ENCODE measurements around the gene NFATC3.

NFATC3 gene

DNA sequence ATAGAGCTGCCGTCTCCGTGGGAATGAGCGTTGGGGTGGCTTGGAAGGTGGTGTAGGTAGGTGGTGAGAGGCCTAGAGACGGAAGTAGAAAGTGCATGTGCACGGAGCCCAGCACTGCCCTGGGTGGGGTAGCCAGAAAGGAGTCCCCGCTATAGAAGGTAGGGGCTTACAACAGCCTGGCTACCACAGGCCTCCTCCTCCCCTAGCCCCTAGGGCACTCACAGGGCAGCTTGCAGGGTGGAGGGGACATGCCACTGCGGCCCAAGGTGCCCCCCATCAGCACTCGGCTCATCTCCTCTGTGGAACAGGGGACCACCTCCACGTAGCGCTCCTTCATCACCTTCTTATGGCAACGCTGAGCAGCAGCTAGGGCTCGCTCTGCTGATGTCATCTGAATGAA is 145.8 kb downstream of the NFATC3 start:
- DNase-seq (ENCODE audit: low spot score): no peak

DNA sequence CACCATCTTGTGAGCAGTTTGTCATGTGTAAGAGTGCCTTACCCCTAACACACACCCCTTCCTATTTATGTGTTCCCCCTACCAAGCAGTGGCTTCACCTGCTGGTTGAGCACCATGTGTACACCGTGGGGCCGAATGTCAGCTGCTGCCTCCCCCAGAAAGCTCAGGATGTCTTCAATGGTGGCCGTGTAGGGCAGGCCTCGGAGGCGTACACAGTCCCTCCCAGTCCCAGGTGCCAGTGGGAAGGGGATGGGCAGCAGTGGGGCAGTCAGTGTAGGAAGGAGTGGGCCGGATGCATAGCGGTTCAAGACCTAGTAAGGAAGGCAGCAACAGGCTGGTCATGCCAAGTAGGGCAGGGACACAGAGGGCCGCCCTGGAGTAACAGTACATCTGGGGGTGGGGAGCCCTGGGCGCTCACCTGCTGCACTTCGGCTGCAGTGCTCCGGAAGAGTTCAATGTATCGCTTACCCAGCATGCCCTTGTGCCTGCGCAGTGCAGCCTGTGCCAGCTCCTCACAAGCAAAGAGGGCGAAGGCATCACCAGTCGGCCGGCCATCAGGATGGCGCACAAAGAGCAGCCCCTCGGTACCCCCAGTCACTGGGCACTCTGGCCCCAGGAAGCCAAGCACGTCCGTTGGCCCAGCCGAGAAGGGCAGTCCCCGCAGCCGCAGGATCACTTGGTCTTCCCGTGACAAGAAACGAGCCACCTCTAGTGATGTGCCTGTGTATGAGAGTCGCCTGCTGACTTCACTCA is 146.4 kb downstream of the NFATC3 start:
- no peak for DNase-seq (ENCODE audit: low spot score)

DNA sequence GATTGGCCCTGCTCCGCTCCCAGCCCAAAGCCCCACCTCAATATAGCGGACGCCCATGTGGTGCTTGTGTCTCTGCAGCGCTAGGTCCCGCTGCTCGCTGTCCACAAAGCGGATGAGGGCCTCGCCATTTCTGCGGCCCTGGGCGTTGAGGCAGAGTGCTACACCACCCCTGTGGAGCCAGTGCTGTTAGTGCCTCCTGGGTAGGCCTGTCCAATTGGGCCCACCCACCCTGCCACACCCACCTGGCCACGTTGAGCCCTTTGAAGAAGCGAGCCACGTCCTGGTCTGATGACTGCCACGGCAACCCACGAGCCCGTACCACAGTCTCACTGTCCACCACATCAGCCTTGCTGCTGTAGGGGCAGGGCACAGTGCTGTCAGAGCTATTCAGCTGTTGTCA is 147.2 kb downstream of the NFATC3 start:
- no peak for DNase-seq (ENCODE audit: low spot score)

DNA sequence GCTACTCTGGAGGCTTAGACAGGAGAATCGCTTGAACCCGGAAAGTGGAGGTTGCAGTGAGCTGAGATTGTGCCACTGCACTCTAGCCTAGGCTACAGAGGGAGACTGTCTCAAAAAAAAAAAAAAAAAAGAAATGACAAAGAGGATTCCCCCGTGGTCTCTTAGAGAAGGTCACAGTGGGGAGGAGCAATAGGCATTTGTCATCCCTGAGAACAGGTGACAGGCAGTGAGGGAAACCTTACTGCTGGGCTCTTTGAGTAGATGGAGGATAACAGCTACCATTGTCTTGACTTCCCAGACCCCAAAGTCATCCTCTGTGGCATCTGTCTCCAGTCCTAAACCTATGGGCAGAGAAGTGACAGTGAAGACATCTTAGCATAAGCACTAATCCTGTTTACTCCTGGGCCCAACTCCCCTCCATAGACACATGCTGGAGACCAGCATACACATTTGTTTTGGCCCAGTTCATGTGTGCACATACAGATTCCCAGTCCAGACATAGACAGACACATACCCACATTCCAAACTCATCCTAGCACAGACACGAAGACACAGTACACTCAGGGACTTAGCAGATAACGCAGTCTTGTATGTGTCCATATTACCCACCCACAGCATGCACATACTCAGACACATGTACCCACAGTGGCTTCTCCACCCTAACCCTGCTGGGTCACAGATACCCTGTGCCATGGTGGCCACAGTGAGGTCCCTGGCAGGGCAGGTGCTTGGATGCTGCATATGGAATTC is 148.1 kb downstream of the NFATC3 start:
- peak; percentile 47 for DNase-seq (ENCODE audit: low spot score)

DNA sequence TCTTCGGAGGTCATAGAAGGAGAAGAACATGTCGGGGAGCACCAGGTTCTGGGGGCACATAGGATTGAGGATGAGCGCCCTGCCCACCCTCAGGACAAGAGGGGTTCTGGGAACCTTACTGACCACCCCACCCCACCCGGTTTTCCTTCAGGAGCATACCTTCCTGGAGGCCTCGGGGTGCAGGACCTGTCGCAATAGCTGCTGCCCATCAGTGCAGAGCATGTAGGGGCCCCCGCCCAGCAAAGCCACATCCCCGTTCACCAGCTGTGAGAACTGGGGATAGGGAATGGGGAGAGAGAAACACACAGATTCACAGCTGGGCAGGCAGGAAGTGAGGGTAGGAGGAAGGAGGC is 148.6 kb downstream of the NFATC3 start:
- DNase-seq (ENCODE audit: low spot score): no peak

DNA sequence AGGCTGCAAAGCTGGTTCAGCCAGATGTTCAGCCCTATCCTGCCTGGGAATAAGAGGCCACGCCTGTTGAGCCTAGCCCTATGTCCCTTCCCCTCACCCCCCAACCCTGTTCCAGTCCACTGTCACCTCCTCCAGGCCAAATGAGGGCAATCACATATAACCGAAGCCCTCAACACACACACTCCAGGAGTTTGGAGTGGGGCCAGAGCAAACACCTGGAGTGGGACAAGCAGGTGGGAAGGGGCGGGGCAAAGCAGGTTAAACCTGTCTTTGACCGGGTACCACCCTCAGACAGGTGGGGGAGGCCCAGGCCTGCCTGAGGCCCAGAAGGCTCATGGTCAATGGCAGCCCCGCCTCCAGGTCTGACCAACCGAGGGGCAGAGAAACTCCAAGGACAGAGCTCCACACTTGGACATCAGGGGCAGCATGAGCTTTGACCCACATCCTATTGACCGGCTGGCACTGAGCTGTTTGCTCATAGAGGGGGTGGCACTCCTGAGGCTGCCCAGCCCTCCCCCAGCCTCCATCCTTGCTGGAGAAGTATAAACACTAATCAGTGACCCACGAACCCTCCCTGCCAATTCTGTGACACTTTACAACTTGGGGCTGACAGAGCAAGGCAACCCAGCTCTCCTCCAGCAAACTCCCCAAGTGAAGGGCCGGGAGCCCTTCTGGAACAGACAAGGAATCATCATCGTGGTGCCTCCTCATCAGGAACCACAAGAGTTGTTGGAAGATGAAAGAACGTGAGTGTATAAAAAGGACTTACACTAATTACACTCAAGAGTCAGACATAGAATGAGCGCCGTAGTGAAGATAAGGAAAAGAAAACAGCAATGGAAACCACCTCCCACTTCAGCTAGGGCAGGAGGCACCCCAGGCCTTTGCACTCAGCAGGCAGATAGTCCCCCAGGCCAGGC is 149.3 kb downstream of the NFATC3 start:
- DNase-seq (ENCODE audit: low spot score): no peak

DNA sequence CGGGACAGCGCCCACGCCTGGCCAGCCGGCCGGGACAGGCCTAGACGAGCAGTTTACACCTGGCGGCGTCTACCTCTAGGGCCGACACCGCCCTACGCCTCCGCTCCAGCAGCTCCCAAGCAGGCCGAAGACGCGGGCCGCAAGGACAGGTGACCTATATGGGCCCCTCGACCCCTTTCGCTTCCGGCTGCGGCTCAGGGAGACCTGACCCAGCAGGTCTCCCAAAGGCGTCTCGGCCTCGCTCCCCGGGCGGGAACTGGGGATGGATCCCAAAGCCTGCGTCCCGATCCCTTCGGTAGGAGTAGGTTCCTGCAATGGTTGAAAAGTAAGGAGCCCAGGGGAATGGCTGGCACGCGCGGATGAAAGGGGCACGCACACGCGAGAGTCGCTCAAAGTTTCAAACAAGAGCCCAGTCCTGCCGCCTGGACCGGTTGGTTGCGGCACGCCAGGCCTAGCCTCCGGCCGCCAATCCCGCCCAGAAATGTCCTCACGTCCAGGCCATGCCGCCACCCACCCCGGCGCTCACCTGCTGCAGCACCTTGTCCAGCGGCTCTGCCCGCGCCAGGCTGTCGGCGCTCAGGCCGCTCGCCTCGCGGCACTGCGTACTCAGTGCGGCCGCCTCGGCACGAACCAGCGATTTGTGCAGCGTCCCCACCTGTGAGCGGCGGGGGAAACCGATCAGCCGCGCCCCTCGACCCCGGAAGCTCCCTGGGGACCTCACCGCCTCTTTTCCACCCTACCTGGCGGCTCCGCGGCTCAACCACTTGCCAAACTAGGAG is 150.1 kb downstream of the NFATC3 start:
- DNase-seq (ENCODE audit: low spot score): no peak

DNA sequence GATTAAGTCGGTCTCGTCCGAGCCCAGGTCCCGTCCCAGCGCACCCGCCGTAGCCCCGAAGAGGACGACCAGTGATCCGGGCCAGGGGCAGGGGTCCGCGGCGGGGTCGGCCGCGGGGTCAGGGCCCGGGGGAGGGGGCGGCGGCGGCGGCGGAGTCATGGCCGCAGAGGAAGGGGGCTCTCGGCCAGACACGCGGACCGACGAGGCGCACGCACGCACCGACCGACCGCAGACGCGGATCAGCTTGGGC is 150.6 kb downstream of the NFATC3 start, which contains the start of gene ESRP2:
ESRP2 (minus strand) TSS at position 241 of the 250 bp plus-strand sequence; CDS start at position 159, 82 bp downstream.
- DNase-seq (ENCODE audit: low spot score): no peak

DNA sequence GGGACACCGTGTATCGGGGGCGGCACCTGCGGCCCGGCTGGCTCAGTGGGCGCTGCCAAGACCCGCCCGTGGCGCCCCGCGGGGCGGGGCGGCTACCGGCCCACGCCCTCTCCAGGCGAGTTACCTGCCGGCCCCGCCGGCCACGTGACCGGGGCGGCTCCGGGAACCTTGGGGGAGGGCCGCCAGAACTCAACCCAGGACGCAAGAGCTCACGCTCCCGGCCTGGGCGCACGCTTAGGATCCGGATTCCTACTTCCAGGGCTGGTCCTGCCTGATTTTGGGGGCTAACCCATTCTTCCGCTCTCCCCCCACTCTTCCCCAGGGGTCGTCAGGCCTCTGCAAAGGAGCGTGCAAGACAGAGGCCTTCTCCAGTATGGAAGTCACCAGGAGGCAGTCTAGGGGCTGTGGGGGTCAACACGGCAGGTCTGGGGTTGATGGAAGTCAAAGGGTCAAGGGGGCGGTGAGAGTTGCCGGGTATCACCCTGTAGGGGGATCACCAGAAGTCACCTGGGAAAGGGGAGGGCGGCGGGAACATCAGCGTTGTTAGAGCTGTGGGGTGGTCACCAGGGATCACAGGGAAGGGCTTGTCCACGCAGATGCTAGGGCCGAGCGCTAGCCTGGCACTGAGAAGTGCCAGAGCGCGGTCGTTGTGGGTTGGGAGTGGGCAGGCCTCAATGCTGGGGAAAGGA is 151.1 kb downstream of the NFATC3 start:
- DNase-seq (ENCODE audit: low spot score): peak; percentile 19

DNA sequence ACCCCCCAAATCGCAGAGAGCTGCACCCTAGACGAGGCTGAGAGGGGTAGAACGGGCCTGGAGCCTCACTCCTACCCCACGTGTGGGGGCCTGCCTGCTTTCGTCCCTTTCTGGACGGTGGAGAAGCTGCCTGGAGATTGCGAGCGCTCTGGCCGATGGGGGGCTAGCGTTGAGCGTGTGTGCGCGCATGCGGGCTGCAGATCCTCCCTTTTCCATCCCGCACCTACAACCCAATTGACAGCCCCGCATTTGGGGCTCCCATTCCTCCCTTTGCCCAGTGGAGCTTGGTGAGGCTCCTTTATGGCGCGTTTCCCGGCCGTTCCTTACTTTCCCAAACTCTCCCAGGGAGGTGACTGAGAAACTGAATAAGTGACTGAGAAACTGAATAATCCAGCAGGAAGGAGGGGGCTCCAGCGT is 151.7 kb downstream of the NFATC3 start:
- no peak for DNase-seq (ENCODE audit: low spot score)

DNA sequence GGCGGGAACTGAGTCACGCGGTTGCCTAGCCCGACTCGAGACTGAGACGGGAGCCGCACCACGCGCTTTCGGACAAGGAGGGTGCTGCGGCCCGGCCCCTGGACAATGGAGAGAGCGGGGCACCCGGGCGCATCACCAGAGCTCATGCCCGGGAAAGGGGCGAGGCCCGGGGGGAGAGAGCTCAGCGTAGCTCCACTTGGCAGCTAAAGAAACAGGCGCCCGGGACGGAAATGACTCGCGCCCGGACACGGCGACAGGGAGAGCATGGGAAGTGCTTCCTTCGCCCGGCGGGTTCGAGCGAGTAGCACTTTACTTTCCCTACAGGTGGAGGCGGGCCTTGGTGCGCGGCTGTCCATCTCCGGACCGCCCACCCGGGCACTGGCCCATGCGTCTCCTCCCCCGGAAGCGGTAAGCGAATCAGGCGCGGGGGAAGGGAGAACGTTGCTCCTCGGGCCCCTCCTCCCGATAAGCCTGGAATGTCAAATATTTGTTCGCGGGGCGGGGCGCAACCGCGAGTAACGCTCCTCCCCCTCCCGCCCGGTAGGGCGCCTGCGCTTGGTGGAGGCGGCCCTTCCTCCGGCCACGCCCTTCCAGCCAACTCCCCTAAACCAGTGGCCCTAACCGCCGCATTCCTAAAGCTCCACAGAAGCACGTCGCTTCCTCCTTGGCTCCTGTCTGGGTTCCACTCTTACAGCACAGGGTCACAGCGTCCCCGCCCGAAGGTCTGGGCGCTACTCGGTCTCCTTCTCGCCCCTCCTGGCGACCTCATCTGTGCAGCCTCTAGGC is 152.3 kb downstream of the NFATC3 start:
- peak; percentile 92 for DNase-seq (ENCODE audit: low spot score)

DNA sequence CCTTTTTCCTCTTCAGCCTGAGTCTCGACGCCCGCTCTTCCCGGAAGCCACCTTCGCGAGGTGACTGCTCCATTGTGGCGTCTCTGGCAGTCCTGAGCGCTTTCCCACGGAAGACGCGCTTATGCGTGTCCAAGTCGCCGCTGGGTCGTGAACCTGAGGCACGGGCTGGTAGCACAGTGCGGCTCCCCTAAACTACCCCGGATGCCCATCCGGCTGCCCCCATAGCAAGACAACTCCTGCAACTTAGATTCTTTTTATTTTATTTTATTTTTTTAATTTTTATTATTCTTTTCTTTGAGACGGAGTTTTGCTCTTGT is 152.8 kb downstream of the NFATC3 start:
- peak; percentile 23 for DNase-seq (ENCODE audit: low spot score)

DNA sequence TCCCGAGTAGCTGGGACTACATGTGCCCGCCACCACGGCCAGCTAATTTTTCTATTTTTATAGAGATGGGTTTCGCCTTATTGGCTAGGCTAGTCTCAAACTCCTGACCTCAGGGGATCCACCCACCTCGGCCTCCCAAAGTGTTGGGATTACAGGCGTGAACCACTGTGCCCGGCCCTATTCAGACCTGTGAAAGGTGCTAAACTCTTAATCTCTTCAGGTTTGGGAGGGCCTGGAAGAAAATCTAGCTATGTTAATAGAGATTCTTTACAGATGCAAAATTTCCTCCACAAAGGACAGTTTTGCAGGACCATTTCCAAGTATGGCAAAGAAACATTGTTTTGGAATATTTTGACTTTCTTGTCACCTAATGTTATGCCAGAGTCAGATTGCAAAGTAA is 156.9 kb downstream of the NFATC3 start:
- no peak for DNase-seq (ENCODE audit: low spot score)

DNA sequence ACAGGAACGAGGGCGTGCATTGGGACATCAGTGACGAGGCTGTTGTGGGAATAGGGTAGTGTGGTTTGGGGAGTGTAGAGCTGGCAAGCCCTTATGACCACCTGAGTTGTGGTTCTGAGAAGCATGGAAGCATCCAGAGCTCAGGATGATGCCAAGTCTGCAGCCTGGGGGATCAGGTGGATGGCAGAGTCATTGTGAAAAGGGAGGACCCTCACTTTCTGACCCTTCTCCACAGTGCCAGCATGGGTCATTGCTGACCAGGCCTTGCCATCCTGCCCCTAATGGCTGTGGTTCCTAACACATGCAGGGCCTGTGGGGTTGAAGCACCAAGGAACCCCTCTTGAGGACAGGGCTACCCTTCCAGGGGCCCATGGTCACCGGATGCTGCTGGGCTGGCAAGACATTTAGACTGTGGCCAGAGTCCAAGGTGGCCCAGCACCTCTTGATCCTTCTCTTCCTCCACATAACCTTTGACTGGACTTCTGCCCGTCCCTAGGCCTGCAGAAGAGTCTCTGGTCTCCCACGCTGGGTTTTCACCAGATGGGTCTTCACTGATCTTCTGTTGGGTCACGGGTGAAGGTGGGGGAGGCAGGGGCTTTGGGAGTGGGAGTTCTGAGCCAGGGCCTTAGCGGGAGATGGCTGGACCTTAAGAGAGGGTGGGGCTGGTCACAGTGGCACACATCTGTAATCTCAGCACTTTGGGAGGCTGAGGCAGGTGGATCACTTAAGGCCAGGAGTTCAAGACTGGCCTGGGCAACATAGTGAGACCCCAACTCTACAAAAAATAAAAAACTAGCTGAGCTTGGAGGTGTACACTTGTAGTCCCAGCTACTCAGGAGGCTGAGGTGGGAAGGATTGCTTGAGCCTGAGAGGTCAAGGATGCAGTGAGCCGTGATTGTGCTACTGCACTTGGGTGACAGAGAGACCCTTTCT is 158.0 kb downstream of the NFATC3 start:
- DNase-seq (ENCODE audit: low spot score): no peak

DNA sequence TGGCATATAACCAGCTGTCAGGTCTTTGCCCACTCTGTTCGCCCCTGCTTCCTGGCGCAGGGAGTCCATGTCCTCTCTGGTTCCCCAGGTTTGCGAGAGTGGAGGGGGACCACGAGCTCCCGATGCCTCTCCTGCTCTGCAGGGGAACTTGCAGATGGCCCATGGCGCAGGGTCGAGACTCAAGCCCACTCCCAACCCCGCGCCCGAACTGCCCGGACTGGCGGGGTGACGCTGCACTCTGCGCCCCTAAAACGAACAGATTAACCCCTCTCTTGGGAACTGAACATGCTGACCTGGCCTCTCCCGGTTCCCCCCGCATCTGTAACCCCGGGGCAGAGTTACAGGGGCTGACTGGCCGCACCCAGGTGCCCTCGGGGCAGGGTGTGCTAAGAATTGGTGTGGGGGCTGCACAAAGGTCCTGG is 159.3 kb downstream of the NFATC3 start:
- no peak for DNase-seq (ENCODE audit: low spot score)

DNA sequence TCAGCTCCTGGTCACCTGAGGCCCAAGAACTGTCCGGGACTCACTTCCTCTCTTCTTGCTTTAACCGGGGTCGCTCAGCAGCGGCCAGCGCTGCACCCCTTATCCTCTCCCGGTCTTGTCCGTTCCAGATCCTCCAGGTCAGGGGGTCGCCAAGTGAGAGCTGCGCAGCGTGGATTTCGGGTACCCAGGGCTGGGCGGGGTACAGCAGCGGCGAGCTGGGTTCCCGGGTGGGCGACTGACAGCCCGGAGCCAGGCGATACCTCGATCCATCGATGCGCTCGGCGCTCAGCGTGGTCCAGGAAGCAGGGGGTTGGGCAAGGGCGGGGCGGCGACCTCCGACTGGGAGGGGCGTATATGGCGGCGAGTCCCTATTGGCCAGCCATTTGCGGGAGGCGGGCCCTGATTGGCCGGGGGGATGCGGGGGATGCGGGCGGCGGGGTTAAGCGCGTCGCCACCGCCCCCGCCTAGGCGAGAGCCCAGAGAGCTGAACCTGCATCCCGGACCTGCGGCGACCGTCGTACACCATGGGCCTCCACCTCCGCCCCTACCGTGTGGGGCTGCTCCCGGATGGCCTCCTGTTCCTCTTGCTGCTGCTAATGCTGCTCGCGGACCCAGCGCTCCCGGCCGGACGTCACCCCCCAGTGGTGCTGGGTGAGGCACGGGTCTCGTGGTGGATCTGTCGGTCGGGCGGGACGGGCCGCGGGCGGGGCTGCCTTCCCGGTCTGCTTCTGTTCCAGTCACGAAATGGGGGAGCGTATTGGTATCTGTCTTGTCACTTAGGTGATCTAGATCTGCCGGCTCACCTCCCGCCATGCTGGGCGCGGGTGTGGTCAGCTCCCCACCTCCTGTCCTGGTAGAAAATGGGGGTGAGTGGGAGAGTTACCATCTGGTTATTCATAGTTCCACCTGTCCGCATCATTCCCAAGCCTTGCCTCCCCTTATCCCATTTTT is 160.0 kb downstream of the NFATC3 start, which contains the start of gene PLA2G15:
PLA2G15 (plus strand) TSS at position 471 of the 951 bp plus-strand sequence; CDS start at position 525, 54 bp downstream.
- peak; percentile 97 for DNase-seq (ENCODE audit: low spot score)

DNA sequence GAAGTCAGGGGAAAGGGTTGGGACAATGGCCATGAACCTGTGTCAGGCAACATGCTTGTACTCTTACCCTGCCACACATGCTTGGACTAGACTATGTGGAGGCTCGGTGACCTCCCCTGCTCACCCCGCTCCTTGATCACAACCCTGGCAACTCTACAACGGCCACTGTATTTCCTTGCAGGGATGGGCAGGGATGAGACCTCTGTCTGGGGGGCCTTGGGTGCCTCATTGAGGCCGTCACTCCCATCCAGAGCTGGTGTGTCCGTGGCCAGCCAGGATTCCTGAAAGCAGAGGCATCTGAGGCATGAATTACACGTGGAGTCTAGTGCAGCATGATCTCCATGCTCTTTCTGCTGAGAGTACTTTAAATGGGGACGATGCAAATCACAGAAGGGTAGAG is 161.0 kb downstream of the NFATC3 start:
- no peak for DNase-seq (ENCODE audit: low spot score)

DNA sequence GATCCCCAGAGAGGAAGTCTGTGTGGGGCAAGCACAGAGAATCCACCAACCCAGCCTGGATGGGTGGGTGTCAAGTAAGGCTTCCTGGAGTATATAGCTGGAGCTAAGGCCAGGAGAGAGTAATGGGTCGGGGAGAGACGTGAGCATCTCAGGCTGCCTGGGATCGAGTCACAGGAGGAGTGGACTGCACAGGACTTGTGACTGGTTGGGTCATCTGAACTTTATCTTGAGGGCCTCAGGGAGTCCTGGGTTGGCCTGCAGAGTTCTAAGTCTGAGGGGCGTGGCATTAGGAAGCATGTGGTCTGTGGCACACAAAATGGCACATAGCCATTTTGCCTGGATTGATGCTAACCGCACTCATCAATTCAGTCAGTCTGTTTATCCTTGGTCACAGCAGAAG is 161.5 kb downstream of the NFATC3 start:
- no peak for DNase-seq (ENCODE audit: low spot score)
